Panc1 (cell line): ENCODE data around the gene NF1.

Experiments used
- CTCF ChIP-seq: fragments of 450-650 bp; IDR thresholded peaks from 2 replicates; pipeline ENCODE4 v1.5.1; 2017; ENCODE audit warnings: mild to moderate bottlenecking
- POLR2AphosphoS5 ChIP-seq: IDR thresholded peaks from 2 replicates; pipeline ENCODE4 v1.6.1; 2012; ENCODE audit warnings: mild to moderate bottlenecking, low read depth, low read length, moderate library complexity

- TF ChIP-seq POLR2AphosphoS5 (no peak), CTCF (no peak)
These were observed 234.4 kb downstream of the NF1 start for GRCh38 chr17:31329221-31329620.
